ENCODE results near the gene OSBPL3.

Gene OSBPL3

GRCh38 chr7:24939416-24939815 lies 40.6 kb downstream of the OSBPL3 start (continued):
- no peak for TF ChIP-seq ZNF423 (tag by site-specific recombination; IDR thresholded peaks at IDR 0.05)

- Histone ChIP-seq H3K36me3 (ENCODE audit: control insufficient read depth in 2 of 2, insufficient read depth in 1 of 2, low read length in 2 of 2) (no peaks in the 10 kb centered on the region), H3K4me3 (ENCODE audit: low read depth, low read length) (no peak overlapping the region), H3K27ac (ENCODE audit: extremely low read depth, low read depth, low read length) (no peak overlapping the region), H3K9me3 (ENCODE audit: control insufficient read depth, insufficient read depth, low read depth, low read length) (no peaks in the 10 kb centered on the region), H3K4me1 (ENCODE audit: control insufficient read depth, insufficient read depth, low read length) (0 out of 2 replicates have a peak, but pooled peaks cover 3% of the 10 kb centered on the region)
- POLR2A ChIA-PET, result no interaction called here
- TF ChIP-seq SCRT1 (tag by site-specific recombination; IDR thresholded peaks at IDR 0.05; ENCODE audit: borderline replicate concordance), result no peak
- TF ChIP-seq ZNF513 (tag by site-specific recombination; IDR thresholded peaks at IDR 0.05), result no peak
- TF ChIP-seq, protein P1, sequence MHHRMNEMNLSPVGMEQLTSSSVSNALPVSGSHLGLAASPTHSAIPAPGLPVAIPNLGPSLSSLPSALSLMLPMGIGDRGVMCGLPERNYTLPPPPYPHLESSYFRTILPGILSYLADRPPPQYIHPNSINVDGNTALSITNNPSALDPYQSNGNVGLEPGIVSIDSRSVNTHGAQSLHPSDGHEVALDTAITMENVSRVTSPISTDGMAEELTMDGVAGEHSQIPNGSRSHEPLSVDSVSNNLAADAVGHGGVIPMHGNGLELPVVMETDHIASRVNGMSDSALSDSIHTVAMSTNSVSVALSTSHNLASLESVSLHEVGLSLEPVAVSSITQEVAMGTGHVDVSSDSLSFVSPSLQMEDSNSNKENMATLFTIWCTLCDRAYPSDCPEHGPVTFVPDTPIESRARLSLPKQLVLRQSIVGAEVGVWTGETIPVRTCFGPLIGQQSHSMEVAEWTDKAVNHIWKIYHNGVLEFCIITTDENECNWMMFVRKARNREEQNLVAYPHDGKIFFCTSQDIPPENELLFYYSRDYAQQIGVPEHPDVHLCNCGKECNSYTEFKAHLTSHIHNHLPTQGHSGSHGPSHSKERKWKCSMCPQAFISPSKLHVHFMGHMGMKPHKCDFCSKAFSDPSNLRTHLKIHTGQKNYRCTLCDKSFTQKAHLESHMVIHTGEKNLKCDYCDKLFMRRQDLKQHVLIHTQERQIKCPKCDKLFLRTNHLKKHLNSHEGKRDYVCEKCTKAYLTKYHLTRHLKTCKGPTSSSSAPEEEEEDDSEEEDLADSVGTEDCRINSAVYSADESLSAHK (tag by site-specific recombination; IDR thresholded peaks at IDR 0.05), result peak; percentile 77
- CTCF ChIA-PET, result interaction anchor here (0.5 to 1.1 kb wide), 3 partner anchors 55 to 244 kb away, joined by 3 read pairs; no protein-coding TSS in a partner anchor
Observed at GRCh38 chr7:24936121-24936824, 43.7 kb downstream of the OSBPL3 start.

- Histone ChIP-seq H3K36me3 (ENCODE audit: control insufficient read depth in 2 of 2, insufficient read depth in 1 of 2, low read length in 2 of 2) (no peaks in the 10 kb centered on the region), H3K4me3 (ENCODE audit: low read depth, low read length) (no peak overlapping the region), H3K27ac (ENCODE audit: extremely low read depth, low read depth, low read length) (no peak overlapping the region), H3K9me3 (ENCODE audit: control insufficient read depth, insufficient read depth, low read depth, low read length) (no peaks in the 10 kb centered on the region), H3K4me1 (ENCODE audit: control insufficient read depth, insufficient read depth, low read length) (0 out of 2 replicates have a peak, but pooled peaks cover 3% of the 10 kb centered on the region)
- CTCF ChIA-PET, result interaction anchor here (0.5 to 1.6 kb wide), 3 partner anchors 9 to 165 kb away, joined by 3 to 6 read pairs (median 3); no protein-coding TSS in a partner anchor
- TF ChIP-seq ZXDB (tag by site-specific recombination; IDR thresholded peaks at IDR 0.05) (no peak), ZNF792 (tag by site-specific recombination; IDR thresholded peaks at IDR 0.05) (no peak), KLF10 (tag by site-specific recombination; IDR thresholded peaks at IDR 0.05) (no peak), ZNF561 (tag by site-specific recombination; IDR thresholded peaks at IDR 0.05; ENCODE audit: borderline replicate concordance) (no peak), ZNF112 (tag by site-specific recombination; IDR thresholded peaks at IDR 0.05) (no peak), ZNF544 (tag by site-specific recombination; IDR thresholded peaks at IDR 0.05) (no peak), ZNF423 (tag by site-specific recombination; IDR thresholded peaks at IDR 0.05) (no peak), GLIS2 (tag by site-specific recombination; IDR thresholded peaks at IDR 0.05) (no peak), ZBTB7A (tag by site-specific recombination; IDR thresholded peaks at IDR 0.05; ENCODE audit: low read depth) (no peak), BCL11A (tag by site-specific recombination; IDR thresholded peaks at IDR 0.05; ENCODE audit: low read depth) (no peak), SCRT2 (tag by site-specific recombination; IDR thresholded peaks at IDR 0.05) (no peak), ZNF174 (tag by site-specific recombination; IDR thresholded peaks at IDR 0.05) (no peak), ZFP41 (tag by site-specific recombination; IDR thresholded peaks at IDR 0.05; ENCODE audit: borderline replicate concordance) (no peak), ZNF501 (tag by site-specific recombination; IDR thresholded peaks at IDR 0.05) (no peak)
- TF ChIP-seq, protein P2, sequence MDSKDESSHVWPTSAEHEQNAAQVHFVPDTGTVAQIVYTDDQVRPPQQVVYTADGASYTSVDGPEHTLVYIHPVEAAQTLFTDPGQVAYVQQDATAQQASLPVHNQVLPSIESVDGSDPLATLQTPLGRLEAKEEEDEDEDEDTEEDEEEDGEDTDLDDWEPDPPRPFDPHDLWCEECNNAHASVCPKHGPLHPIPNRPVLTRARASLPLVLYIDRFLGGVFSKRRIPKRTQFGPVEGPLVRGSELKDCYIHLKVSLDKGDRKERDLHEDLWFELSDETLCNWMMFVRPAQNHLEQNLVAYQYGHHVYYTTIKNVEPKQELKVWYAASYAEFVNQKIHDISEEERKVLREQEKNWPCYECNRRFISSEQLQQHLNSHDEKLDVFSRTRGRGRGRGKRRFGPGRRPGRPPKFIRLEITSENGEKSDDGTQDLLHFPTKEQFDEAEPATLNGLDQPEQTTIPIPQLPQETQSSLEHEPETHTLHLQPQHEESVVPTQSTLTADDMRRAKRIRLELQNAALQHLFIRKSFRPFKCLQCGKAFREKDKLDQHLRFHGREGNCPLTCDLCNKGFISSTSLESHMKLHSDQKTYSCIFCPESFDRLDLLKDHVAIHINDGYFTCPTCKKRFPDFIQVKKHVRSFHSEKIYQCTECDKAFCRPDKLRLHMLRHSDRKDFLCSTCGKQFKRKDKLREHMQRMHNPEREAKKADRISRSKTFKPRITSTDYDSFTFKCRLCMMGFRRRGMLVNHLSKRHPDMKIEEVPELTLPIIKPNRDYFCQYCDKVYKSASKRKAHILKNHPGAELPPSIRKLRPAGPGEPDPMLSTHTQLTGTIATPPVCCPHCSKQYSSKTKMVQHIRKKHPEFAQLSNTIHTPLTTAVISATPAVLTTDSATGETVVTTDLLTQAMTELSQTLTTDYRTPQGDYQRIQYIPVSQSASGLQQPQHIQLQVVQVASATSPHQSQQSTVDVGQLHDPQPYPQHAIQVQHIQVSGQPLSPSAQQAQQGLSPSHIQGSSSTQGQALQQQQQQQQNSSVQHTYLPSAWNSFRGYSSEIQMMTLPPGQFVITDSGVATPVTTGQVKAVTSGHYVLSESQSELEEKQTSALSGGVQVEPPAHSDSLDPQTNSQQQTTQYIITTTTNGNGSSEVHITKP (tag by site-specific recombination; IDR thresholded peaks at IDR 0.05), result no peak
- POLR2A ChIA-PET, result no interaction called here
Observed at GRCh38 chr7:24933298-24933697, 46.7 kb downstream of the OSBPL3 start.

All from HEK293 (cell line).